Ishikawa (cell line): Measurements from ENCODE around the gene SPIN2B.

Source experiments
- EP300 ChIP-seq: IDR thresholded peaks from 2 replicates; pipeline ENCODE4 v1.6.1; 2012; ENCODE audit warnings: borderline replicate concordance
- TAF1 ChIP-seq: IDR thresholded peaks from 2 replicates; pipeline ENCODE4 v1.6.1; 2012; ENCODE audit warnings: low read depth, mild to moderate bottlenecking

DNA sequence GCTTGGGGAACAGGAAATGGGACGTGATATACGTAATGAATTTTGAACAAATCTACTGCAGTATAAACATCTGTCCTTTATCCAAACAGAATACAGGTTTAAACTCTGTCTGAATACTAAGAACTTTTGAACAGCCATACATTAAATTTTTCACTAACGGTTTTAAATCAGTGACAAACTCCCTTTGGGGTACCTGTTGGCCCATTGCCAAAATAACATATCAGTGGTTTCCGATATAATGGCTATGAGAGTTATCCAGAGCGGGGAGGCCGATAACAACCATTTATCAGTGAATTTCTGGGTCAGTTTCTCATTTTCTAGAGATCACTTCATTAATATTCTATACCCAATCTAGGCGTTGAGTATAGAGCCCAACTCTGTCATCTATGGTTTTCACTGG lies 10.7 kb upstream of the SPIN2B start:
- TF ChIP-seq EP300 (no peak), TAF1 (no peak)
